Ascending aorta (tissue), 2 donors: Measurements from ENCODE around the gene SV2B. TPM values are rescaled to one million over a fixed set of nuclear protein-coding genes. Genes with fewer than 3 reads are reported as not detected.

ENCODE experiments used
- DNase-seq, 2 donors: peaks; one replicate each; pipeline ENCODE4 v3.0.0-alpha.2; 2019; ENCODE audit warnings: low spot score in 2 of 2
- H3K27ac ChIP-seq, 2 donors: fragments of 200-600 bp; sonication (generic); one replicate each; pipeline ENCODE4 v1.5.1; 2016 to 2017; ENCODE audit warnings: mild to moderate bottlenecking in 1 of 2
- H3K27me3 ChIP-seq: fragments of 200-600 bp; sonication (generic); one replicate; pipeline ENCODE4 v1.5.1; 2017
- H3K36me3 ChIP-seq, 2 donors: fragments of 200-600 bp; sonication (generic); one replicate each; pipeline ENCODE4 v1.5.1; 2016
- H3K4me1 ChIP-seq, 2 donors: fragments of 200-600 bp; sonication (generic); one replicate each; pipeline ENCODE4 v1.5.1; 2016 to 2017; ENCODE audit warnings: mild to moderate bottlenecking in 1 of 2
- H3K4me3 ChIP-seq, 2 donors: fragments of 200-600 bp; sonication (generic); one replicate each; pipeline ENCODE4 v1.5.1; 2016 to 2017; ENCODE audit warnings: mild to moderate bottlenecking in 1 of 2
- H3K9me3 ChIP-seq, 2 donors: fragments of 200-600 bp; sonication (generic); one replicate each; pipeline ENCODE4 v1.5.1; 2016
- CTCF ChIP-seq, 3 experiments: fragments of 200-600 bp in 2 of 3; fragments of 450-650 bp in 1 of 3; sonication (generic) in 2 of 3; IDR thresholded peaks; one replicate each; pipeline ENCODE4 v1.5.1; 2016 to 2019; ENCODE audit warnings: antibody characterized with exemption in 3 of 3, mild to moderate bottlenecking in 1 of 3, moderate library complexity in 1 of 3
- intact Hi-C: fragments of 100-400 bp; cut with DNase I; formaldehyde crosslinking; loops from one replicate; pipeline ENCODE4 v1.15.1; 2023
- total RNA-seq: library from RNA; depleted of rRNA; stranded (reverse); fragments of >200 nt; gene quantifications from one replicate; pipeline ENCODE4 v1.1.0, GENCODE V29; 2016

Gene SV2B
- total RNA-seq, 1 donor from 2014 or later, result 0.11 TPM

GRCh38 chr15:91307601-91308000, 207.5 kb downstream of the SV2B start:
- H3K4me1 ChIP-seq, result no peaks in the 10 kb centered on the region
- no peaks in the 10 kb centered on the region for H3K36me3 ChIP-seq
- H3K27ac ChIP-seq, result no peak overlapping the region
- no peaks in the 10 kb centered on the region for H3K9me3 ChIP-seq
- H3K4me3 ChIP-seq, result no peak overlapping the region
- no peak for DNase-seq
- intact Hi-C loops, result no loop called here
- H3K27me3 ChIP-seq, result no peaks in the 10 kb centered on the region
- no peak for TF ChIP-seq CTCF (IDR thresholded peaks at IDR 0.05)

- Histone ChIP-seq H3K27me3 (no peaks in the 10 kb centered on the region), H3K4me1 (no peaks in the 10 kb centered on the region), H3K4me3 (no peak overlapping the region), H3K27ac (no peak overlapping the region), H3K9me3 (no peaks in the 10 kb centered on the region), H3K36me3 (no peaks in the 10 kb centered on the region)
- TF ChIP-seq CTCF (IDR thresholded peaks at IDR 0.05), result no peak
- intact Hi-C loops, result no loop called here
- DNase-seq, result no peak
Observed at GRCh38 chr15:91308199-91308598, 208.1 kb downstream of the SV2B start.

GRCh38 chr15:91308855-91309254, 208.8 kb downstream of the SV2B start:
- TF ChIP-seq CTCF (IDR thresholded peaks at IDR 0.05), result no peak
- Histone ChIP-seq H3K4me1 (no peaks in the 10 kb centered on the region), H3K9me3 (no peaks in the 10 kb centered on the region), H3K27me3 (no peaks in the 10 kb centered on the region), H3K27ac (no peak overlapping the region), H3K36me3 (no peaks in the 10 kb centered on the region), H3K4me3 (no peak overlapping the region)
- intact Hi-C loops, result no loop called here
- DNase-seq, result no peak

- Histone ChIP-seq H3K4me1 (no peaks in the 10 kb centered on the region), H3K4me3 (no peak overlapping the region), H3K9me3 (no peaks in the 10 kb centered on the region), H3K36me3 (no peaks in the 10 kb centered on the region), H3K27me3 (no peaks in the 10 kb centered on the region), H3K27ac (no peak overlapping the region)
- DNase-seq, result no peak
- intact Hi-C loops, result no loop called here
- TF ChIP-seq CTCF (IDR thresholded peaks at IDR 0.05), result no peak
Observed at GRCh38 chr15:91311986-91312385, 211.9 kb downstream of the SV2B start.

- intact Hi-C loops, result no loop called here
- DNase-seq, result no peak
- Histone ChIP-seq H3K36me3 (no peaks in the 10 kb centered on the region), H3K27ac (no peak overlapping the region), H3K4me1 (no peaks in the 10 kb centered on the region), H3K4me3 (no peak overlapping the region), H3K9me3 (no peaks in the 10 kb centered on the region), H3K27me3 (no peaks in the 10 kb centered on the region)
- TF ChIP-seq CTCF (IDR thresholded peaks at IDR 0.05), result no peak
Observed at GRCh38 chr15:91316126-91316525, 216.1 kb downstream of the SV2B start.

GRCh38 chr15:91318516-91318915, 218.5 kb downstream of the SV2B start:
- no peaks in the 10 kb centered on the region for H3K9me3 ChIP-seq
- H3K27ac ChIP-seq, result no peak overlapping the region
- H3K4me1 ChIP-seq, result no peaks in the 10 kb centered on the region
- no peak for DNase-seq
- no peak overlapping the region for H3K4me3 ChIP-seq
- no peak for TF ChIP-seq CTCF (IDR thresholded peaks at IDR 0.05)
- intact Hi-C loops, result no loop called here
- H3K27me3 ChIP-seq, result no peaks in the 10 kb centered on the region
- no peaks in the 10 kb centered on the region for H3K36me3 ChIP-seq
